ENCODE measurements around the gene PPARA.
"Not testable (repeated sequence)": the region's sequence is repeated elsewhere in the genome, so short reads cannot be mapped to it uniquely, and the experiment has no call there.

Gene PPARA

DNA sequence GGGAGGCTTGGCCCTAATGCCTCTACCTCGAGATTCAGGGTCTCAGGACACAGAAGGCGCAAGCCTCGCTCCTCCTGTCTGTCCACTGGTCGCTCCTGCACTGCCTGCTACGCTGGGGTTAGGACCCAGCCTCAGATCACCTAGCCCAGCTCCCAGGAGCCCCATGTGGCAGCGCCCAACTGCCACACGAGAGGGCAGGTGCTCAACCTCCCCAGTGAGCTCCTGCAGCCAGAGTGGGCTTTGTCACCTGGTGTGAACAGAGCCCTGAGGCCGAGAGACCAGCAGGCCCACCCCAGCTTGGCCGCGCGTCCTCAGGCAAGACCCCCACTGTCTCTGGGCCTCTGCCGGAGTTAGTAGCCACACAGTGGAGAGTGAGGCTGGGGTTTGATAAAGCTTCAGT lies 21.7 kb upstream of the PPARA start:
- no peaks in the 10 kb centered on the region for H3K9me3 Mint-ChIP-seq
- H3K4me1 Mint-ChIP-seq: peaks cover 24 to 37% of the 10 kb centered on the region in 2 donors
- no peak for DNase-seq
- no peak for ATAC-seq (replicated peaks)
- peak overlapping the region; percentile 51 for H3K27ac Mint-ChIP-seq
- H3K27me3 Mint-ChIP-seq: no peaks in the 10 kb centered on the region
- H3K4me3 Mint-ChIP-seq: no peak overlapping the region
- no peaks in the 10 kb centered on the region for H3K36me3 Mint-ChIP-seq

DNA sequence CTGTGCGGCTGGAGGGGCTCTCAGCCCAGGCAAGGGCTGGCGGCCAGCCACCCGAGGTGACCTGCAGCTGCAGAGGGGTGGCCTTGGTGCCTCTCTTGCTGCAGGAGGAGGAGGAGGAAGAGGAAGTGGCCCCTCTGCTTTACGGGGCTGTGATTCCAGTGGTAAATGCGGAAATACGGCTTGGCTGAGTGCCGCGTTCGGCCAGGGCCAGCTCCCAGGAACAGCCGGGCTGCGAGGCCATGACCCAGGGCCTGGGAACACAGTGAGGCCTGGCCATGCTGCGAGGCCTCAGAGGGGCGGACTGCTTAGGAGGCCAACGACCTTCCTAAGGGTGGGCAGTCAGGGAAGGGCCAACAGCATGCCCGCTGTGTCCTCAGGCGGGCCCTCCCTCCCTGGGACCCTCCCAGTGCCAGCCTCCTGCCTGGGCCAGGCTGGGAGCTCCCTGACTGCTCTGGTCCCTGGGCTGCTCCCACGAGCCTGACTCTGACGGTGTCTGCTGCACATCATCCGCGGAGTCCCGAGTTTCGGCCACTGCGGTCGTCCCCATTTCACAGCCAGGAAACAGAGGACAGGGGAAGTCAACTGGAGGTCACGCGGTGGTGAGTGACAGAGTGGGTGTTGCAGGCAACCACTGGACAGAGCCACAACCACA lies 20.8 kb upstream of the PPARA start:
- peak overlapping the region; percentile 91 for H3K27ac Mint-ChIP-seq
- peak; percentile 82 to 84 for ATAC-seq (replicated peaks)
- H3K4me3 Mint-ChIP-seq: peak overlapping the region; percentile 72 to 76

DNA sequence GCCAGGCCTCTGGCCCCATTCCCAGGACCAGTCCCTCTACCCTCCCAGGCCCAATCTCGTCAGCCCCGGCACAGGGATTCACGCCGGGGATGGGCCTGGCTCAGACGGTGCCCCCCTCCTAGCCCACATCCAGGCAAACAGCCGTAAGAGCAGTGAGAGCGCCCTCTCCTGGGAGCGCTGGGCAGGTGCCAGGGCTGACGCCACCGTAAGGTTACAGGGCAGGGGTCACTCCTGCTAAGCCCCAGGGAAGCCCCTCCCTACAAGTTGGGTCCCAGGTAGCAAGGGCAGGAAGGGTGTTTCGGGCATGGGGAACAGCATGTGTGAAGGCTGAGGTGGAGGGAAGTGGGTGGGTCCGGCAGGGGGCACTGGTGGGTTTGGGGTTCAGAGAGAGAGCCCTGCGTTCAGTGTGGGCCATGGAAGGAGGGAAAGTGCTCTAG lies 19.2 kb upstream of the PPARA start:
- Mint-ChIP-seq H3K27ac (no peak overlapping the region), H3K36me3 (no peaks in the 10 kb centered on the region), H3K4me3 (no peak overlapping the region), H3K27me3 (no peaks in the 10 kb centered on the region), H3K9me3 (no peaks in the 10 kb centered on the region), H3K4me1 (peaks cover 24 to 37% of the 10 kb centered on the region in 2 donors)
- DNase-seq (no peak), ATAC-seq (replicated peaks) (no peak)

More for the DNA sequence above, 20.8 kb upstream of the PPARA start:
- DNase-seq: peak; percentile 47
- H3K9me3 Mint-ChIP-seq: no peaks in the 10 kb centered on the region
- no peaks in the 10 kb centered on the region for H3K27me3 Mint-ChIP-seq
- peaks cover 24 to 37% of the 10 kb centered on the region in 2 donors for H3K4me1 Mint-ChIP-seq
- H3K36me3 Mint-ChIP-seq: no peaks in the 10 kb centered on the region

DNA sequence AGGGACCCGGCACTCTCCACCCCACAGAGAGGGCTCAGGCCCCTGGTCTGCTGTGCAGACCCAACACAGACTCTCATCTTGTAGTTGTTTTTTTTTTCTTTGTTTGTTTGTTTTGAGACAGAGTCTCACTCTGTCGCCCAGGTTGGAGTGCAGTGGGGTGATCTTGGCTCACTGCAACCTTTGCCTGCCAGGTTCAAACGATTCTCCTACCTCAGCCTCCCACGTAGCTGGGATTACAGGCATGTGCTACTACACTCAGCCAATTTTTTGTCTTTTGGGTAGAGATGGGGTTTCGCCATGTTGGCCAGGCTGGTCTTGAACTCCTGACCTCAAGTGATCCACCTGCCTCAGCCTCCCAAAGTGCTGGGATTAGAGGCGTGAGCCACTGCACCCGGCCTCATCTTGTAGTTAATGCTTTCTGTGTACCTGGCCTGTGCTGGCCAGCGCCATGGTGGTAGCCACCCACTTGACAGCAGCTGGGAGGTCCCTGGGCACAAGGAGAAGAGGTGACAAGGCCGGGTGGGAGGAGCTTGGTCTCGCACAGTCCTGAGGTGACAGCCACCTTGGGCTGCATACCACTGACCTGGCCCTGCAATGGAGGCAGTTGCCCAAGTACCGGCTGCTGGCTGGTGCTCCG lies 18.0 kb upstream of the PPARA start:
- not testable (repeated sequence) for H3K27me3 Mint-ChIP-seq; DNase-seq; H3K4me3 Mint-ChIP-seq; H3K36me3 Mint-ChIP-seq; H3K9me3 Mint-ChIP-seq; H3K27ac Mint-ChIP-seq; ATAC-seq (replicated peaks)
- peaks cover 24 to 37% of the 10 kb centered on the region in 2 donors for H3K4me1 Mint-ChIP-seq

- DNase-seq (no peak), ATAC-seq (replicated peaks) (no peak)
- Mint-ChIP-seq H3K4me3 (no peak overlapping the region), H3K4me1 (peaks cover 24 to 37% of the 10 kb centered on the region in 2 donors), H3K27ac (no peak overlapping the region), H3K27me3 (no peaks in the 10 kb centered on the region), H3K36me3 (no peaks in the 10 kb centered on the region), H3K9me3 (no peaks in the 10 kb centered on the region)
These were observed 17.3 kb upstream of the PPARA start for GRCh38 chr22:46132830-46133587.

DNA sequence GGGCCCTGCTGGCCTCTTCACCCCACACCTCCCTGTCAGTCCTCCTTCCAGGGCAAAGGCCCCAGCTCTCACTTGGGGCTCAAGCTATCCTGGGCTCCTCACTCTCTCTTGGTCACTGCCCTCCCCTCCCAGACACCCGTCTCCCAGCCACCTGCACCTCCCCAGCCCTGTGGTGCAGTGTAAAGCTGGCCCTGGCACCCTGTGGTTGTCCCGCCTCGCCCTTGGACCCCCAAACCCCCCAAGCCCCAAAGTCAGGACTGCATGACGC lies 16.8 kb upstream of the PPARA start:
- ATAC-seq (replicated peaks): no peak
- H3K27me3 Mint-ChIP-seq: no peaks in the 10 kb centered on the region
- no peaks in the 10 kb centered on the region for H3K9me3 Mint-ChIP-seq
- H3K4me3 Mint-ChIP-seq: no peak overlapping the region
- H3K36me3 Mint-ChIP-seq: no peaks in the 10 kb centered on the region
- peaks cover 24 to 32% of the 10 kb centered on the region in 2 donors for H3K4me1 Mint-ChIP-seq
- H3K27ac Mint-ChIP-seq: no peak overlapping the region
- DNase-seq: no peak

GRCh38 chr22:46134111-46134705 lies 16.1 kb upstream of the PPARA start:
- no peak for DNase-seq
- Mint-ChIP-seq H3K36me3 (no peaks in the 10 kb centered on the region), H3K4me1 (peaks cover 18 to 25% of the 10 kb centered on the region in 2 donors), H3K4me3 (no peak overlapping the region), H3K27ac (no peak overlapping the region), H3K9me3 (no peaks in the 10 kb centered on the region), H3K27me3 (no peaks in the 10 kb centered on the region)
- ATAC-seq (replicated peaks): no peak

GRCh38 chr22:46135611-46136485 lies 14.5 kb upstream of the PPARA start:
- ATAC-seq (replicated peaks): no peak
- Mint-ChIP-seq H3K9me3 (no peaks in the 10 kb centered on the region), H3K4me1 (peaks cover 5 to 9% of the 10 kb centered on the region in 2 donors), H3K4me3 (no peak overlapping the region), H3K36me3 (no peaks in the 10 kb centered on the region), H3K27me3 (no peaks in the 10 kb centered on the region), H3K27ac (no peak overlapping the region)
- DNase-seq: no peak

GRCh38 chr22:46136486-46137217 lies 13.7 kb upstream of the PPARA start:
- peaks cover under 1 to 1% of the 10 kb centered on the region in 2 donors for H3K4me1 Mint-ChIP-seq
- ATAC-seq (replicated peaks) (no peak), DNase-seq (no peak)
- no peaks in the 10 kb centered on the region for H3K36me3 Mint-ChIP-seq
- no peak overlapping the region for H3K4me3 Mint-ChIP-seq
- no peaks in the 10 kb centered on the region for H3K9me3 Mint-ChIP-seq
- H3K27me3 Mint-ChIP-seq: no peaks in the 10 kb centered on the region
- no peak overlapping the region for H3K27ac Mint-ChIP-seq

DNA sequence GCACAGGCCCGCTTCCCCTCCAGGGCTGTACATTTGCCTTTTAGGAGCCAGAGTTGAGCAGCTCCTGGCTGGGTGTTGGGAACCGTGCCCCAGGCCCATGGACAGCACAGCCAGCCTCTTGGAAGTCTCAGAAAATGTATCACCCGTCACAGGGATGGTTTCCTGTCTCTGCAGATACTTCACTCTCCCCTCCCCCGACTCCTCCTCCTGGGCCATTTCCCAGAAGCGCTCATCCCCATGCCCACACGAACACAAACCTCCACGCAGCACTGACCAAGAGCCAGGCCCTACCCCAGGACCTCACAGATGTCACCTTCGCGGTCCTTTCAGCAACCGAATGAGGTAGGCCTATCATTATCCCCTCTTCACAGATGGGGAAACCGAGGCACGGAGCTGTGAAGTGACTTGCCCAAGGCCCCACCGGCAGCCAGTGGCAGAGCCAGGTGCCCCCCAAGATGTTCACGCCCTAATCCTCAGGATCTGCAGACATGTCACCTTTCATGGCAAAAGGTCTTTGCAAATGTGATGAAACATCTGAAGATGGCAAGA lies 13.0 kb upstream of the PPARA start:
- Mint-ChIP-seq H3K36me3 (no peaks in the 10 kb centered on the region), H3K27me3 (no peaks in the 10 kb centered on the region), H3K4me1 (peaks cover 0 to 2% of the 10 kb centered on the region in 2 donors), H3K4me3 (no peak overlapping the region), H3K27ac (no peak overlapping the region), H3K9me3 (no peaks in the 10 kb centered on the region)
- ATAC-seq (replicated peaks) (no peak), DNase-seq (no peak)

GRCh38 chr22:46138058-46138797 lies 12.1 kb upstream of the PPARA start:
- no peaks in the 10 kb centered on the region for H3K36me3 Mint-ChIP-seq
- DNase-seq: no peak
- no peak overlapping the region for H3K4me3 Mint-ChIP-seq
- peaks cover 0 to 2% of the 10 kb centered on the region in 2 donors for H3K4me1 Mint-ChIP-seq
- H3K27ac Mint-ChIP-seq: no peak overlapping the region
- H3K27me3 Mint-ChIP-seq: no peaks in the 10 kb centered on the region
- ATAC-seq (replicated peaks): no peak
- H3K9me3 Mint-ChIP-seq: no peaks in the 10 kb centered on the region

GRCh38 chr22:46139417-46139816 lies 10.9 kb upstream of the PPARA start:
- not testable (repeated sequence) for H3K36me3 Mint-ChIP-seq; H3K27ac Mint-ChIP-seq; H3K27me3 Mint-ChIP-seq; H3K4me3 Mint-ChIP-seq; H3K4me1 Mint-ChIP-seq; ATAC-seq (replicated peaks); DNase-seq; H3K9me3 Mint-ChIP-seq

GRCh38 chr22:46139895-46140350 lies 10.4 kb upstream of the PPARA start:
- H3K4me3 Mint-ChIP-seq: no peak overlapping the region
- H3K9me3 Mint-ChIP-seq: no peaks in the 10 kb centered on the region
- H3K27me3 Mint-ChIP-seq: no peaks in the 10 kb centered on the region
- DNase-seq: no peak
- no peak overlapping the region for H3K27ac Mint-ChIP-seq
- peaks cover 0 to 2% of the 10 kb centered on the region in 2 donors for H3K4me1 Mint-ChIP-seq
- H3K36me3 Mint-ChIP-seq: no peaks in the 10 kb centered on the region
- ATAC-seq (replicated peaks): no peak

Data from stimulated activated naive B cell treated with anti-CD40 and anti-IgM and Interleukin-4, amounts not matched to agents 10 μg/mL and 1 μg/mL and 100 μg/mL, for 72 hours (primary cell).